ENCODE data around the gene DPP10.
"Not testable (repeated sequence)": the region's sequence is repeated elsewhere in the genome, so short reads cannot be mapped to it uniquely, and the experiment has no call there.

Gene DPP10

GRCh38 chr2:114442510-114442909, at the start of gene DPP10:
Gene DPP10 (plus strand): TSS chr2:114442641.
- DNase-seq (ENCODE audit: low read depth in 3 of 3) = no peak

DNA sequence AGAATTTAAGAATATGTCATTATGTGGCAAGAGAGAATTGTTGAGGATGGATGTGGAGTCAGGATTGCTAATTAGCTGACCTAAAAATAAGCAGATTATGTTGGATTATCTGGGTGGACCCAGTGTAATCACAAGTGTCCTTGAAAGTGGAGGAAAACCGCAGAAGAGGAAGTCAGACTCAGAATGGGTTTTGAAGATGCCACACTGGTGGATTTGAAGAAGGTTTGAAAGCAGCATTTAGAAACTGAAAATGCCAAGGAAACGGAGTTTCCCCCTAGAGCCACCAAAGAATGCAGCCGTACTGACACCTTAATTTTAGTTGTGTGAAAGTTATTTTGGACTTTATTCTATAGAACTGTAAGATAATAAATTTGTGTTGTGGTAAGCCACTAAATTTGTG, 41.6 kb upstream of the DPP10 start:
- no peak for DNase-seq (ENCODE audit: low read depth in 3 of 3)

DNA sequence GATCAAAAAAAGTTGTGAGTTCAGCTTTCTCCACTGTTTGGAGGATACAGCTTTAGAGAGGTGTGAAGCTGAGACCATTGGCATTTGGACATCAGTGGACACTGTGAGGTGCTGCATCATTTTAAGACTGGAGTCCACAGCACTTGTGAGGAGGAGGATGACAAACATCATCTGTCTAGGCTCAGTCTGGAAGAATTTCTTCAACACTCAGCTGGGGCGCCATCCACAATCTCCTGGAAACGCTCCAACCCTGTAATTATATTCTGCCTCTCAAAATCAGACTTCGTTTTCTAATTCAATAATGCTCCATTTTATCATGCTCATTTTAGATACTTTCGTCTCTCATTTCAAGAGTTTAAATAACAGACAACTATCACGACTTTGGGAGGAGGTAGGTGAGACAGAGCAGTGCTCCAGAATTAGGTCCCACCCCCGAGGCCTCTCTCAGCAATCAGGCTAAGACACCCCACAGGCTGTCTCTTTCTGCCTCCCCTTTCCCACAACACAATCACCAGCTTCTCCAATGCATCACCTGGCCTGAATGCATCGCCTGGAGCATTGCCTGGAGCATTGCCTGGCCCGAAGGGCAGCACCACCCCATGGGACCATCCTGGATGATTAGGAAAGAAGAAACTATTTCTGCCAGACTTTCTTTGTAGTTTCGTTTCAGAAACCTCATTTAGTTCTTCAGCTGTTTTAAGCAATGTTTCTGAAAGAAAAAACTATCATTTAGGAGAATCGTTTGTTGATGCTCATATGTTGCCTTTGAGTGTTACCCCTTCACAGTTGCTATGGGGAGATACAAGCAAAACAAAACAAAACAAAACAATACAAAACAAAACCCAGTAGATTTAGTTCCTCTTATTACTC, 37.0 kb upstream of the DPP10 start:
- no peak for DNase-seq (ENCODE audit: low read depth in 3 of 3)

GRCh38 chr2:114406347-114406746, 36.1 kb upstream of the DPP10 start:
- no peak for DNase-seq (ENCODE audit: low read depth in 3 of 3)

DNA sequence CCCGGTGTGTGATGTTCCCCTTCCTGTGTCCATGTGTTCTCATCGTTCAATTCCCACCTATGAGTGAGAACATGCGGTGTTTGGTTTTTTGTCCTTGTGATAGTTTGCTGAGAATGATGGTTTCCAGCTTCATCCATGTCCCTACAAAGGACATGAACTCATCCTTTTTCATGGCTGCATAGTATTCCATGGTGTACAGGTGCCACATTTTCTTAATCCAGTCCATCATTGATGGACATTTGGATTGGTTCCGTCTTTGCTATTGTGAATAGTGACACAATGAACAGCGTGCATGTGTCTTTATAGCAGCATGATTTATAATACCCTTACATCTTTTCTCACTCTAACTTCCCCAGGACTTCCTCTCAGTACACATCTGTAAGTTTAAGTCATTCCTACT, 35.1 kb upstream of the DPP10 start:
- DNase-seq (ENCODE audit: low read depth in 3 of 3) = not testable (repeated sequence)

GRCh38 chr2:114421781-114422180, 20.7 kb upstream of the DPP10 start:
- DNase-seq (ENCODE audit: low read depth in 3 of 3) = no peak

GRCh38 chr2:114424699-114425098, 17.7 kb upstream of the DPP10 start:
- no peak for DNase-seq (ENCODE audit: low read depth in 3 of 3)

- DNase-seq (ENCODE audit: low read depth in 3 of 3) = no peak
These were observed 15.7 kb upstream of the DPP10 start for GRCh38 chr2:114426756-114427155.

- no peak for DNase-seq (ENCODE audit: low read depth in 3 of 3)
These were observed 6.1 kb upstream of the DPP10 start for GRCh38 chr2:114436329-114436728.

DNA sequence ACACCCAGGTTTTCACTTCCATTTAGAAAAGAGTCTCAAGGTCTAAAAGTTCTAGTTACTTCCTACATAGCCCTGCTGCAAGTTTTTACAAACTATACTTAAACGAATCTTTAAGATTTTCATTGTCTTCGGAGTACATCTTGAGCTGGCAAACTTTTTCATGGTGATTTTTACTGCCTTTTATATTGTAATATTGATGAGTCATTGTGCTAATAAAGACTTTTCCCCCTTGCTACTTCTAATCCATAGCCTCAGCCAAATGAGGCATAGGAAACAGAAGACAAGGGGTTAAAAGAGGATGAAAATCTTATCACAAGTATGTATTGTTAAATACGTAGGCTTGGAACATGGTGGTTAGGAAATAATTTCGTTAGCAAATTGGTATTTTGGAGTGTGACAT, 4.1 kb downstream of the DPP10 start:
- no peak for DNase-seq (ENCODE audit: low read depth in 3 of 3)

DNA sequence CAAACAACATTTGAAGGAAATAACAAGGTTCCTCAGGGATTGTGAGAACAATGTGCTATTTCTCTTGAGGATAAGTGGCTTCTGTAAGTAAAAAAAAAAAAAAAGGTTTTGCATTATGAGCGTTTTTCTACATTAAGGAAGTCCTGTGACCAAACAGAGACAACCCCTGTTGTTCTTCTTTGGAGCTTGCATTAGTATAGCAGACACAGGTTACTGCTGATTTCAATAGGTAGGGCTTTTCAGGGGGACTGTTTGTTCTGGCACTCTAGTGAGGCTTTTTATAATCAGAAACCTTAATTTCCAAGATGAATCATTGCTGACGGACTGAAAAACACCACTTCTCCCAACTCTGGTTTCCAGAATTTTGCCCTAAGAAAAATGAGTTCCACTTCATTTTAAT, 8.2 kb downstream of the DPP10 start:
- no peak for DNase-seq (ENCODE audit: low read depth in 3 of 3)

GRCh38 chr2:114456566-114456965, 14.1 kb downstream of the DPP10 start:
- DNase-seq (ENCODE audit: low read depth in 3 of 3) = no peak

GRCh38 chr2:114457956-114458355, 15.5 kb downstream of the DPP10 start:
- DNase-seq (ENCODE audit: low read depth in 3 of 3) = no peak

GRCh38 chr2:114461116-114461515, 18.7 kb downstream of the DPP10 start:
- no peak for DNase-seq (ENCODE audit: low read depth in 3 of 3)

GRCh38 chr2:114464961-114465706, 22.7 kb downstream of the DPP10 start:
- no peak for DNase-seq (ENCODE audit: low read depth in 3 of 3)

DNA sequence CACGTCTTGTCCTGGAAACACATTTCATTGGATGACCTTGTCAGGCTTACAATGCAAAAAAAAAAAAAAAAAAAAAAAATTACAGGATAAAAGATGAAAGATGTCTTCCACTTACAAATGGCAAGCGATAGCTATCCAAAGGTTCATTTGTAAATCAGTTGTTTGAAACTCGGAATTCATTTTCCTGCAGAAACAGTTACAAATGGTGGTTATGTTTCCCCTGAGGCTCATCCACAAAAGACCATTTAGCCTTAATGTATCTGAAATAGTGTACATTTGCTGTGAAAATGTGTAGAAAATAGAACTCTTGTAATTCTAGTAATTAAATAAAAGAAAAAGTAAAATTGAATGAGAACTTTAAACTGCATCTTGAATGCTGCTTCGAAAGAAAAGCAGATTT, 25.9 kb downstream of the DPP10 start:
- DNase-seq (ENCODE audit: low read depth in 3 of 3) = no peak

- DNase-seq (ENCODE audit: low read depth in 3 of 3) = no peak
These were observed 29.8 kb downstream of the DPP10 start for GRCh38 chr2:114472246-114472645.

DNA sequence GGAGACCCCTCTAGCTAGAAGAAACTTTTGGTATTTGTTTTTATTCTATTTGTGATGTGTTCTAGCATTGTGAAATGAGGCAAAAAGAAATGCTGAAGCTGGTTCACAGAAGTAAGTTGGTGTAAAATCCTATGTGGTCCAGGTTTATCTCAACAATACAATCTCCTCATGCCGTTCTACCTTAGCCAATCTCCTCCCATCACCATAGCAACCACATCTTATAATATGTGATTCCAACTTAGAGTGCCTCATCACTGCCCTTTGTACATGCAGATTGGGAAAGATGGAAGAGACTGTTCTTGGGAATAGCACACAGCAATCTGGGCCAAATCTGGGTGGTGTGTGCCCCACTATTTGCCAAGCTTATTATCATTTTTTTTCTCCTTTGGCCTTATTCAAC, 30.3 kb downstream of the DPP10 start:
- DNase-seq (ENCODE audit: low read depth in 3 of 3) = no peak

- no peak for DNase-seq (ENCODE audit: low read depth in 3 of 3)
These were observed 46.5 kb downstream of the DPP10 start for GRCh38 chr2:114488841-114489530.

DNA sequence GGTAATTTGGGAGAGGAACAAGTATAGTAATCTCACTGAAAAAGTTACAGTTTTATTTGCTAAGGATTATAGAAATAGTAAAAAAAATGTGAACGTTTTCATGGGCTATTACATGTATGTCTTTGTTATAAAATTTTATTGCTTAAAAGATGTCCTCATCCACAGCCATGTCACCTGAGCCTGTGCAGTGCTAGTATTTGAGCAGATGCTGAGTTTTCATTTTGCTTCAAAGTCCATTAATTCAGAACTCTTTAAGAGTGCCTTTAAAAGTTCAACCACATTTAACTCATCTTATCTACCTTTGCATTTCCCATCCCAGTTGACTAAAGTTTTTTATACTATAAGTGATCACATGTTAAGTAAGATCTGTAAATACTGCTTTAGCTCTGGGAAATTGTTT, 52.6 kb downstream of the DPP10 start:
- DNase-seq (ENCODE audit: low read depth in 3 of 3) = no peak

DNA sequence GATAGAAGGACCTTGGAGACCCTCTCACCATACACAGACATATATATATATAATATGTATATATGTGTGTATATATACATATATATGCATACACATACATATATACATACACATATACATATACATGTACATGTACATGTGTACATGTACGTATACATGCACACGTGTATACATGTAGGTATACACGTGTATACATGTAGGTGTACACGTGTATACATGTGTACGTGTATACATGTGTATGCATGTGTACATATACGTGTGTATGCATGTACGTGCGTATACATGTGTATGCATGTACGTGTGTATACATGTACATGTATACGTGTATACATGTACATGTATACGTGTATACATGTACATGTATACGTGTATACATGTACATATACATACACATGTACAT, 54.5 kb downstream of the DPP10 start:
- no peak for DNase-seq (ENCODE audit: low read depth in 3 of 3)

DNA sequence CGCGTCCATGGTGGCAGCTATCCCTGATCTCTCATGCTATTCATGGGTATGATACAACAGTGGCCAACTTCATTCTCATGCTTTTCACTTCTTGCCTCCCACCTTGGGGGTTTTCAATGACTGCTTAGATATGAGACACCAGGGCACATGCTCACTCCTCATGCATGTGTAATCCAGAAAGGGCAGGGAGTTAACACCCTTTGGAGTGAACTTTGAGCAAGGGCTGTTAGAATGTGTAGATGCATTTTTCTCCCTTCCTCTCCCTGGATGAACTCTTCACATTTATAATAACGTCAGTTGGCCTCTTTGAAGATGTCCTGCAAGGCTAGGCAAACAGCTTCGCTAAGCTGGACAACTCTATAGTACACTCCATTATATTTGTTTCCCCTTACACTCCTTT, 56.7 kb downstream of the DPP10 start:
- DNase-seq (ENCODE audit: low read depth in 3 of 3) = no peak

DNA sequence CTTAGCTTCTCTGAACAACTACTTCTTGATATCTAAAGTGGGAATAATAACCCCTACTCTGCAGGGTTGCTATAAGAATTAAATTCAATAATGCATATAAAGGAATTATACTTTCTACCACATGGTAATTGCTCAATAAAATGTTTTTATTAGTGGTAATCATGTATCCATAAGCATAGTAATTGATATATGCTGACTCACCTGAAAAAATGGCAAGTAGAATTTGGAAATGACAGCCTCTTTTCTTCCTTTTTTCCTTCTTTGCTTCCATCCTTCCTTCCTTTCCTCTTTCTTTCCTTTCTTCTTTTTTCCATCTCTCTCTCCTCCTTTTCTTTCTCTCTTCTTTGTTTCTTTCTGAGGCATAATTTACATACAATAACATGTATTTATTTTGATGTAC, 65.3 kb downstream of the DPP10 start:
- DNase-seq (ENCODE audit: low read depth in 3 of 3) = no peak
